SK-N-SH treated with all-trans-retinoic acid at 6 μM for 48 hours (cell line): ENCODE results near the gene ZFAND5.

Experiments used
- ISL1 ChIP-seq: fragments of 250-450 bp; sonication (Bioruptor Pico); IDR thresholded peaks from 2 replicates; pipeline ENCODE4 v2.1.2; 2022; ENCODE audit warnings: mild to moderate bottlenecking, moderate library complexity
- PPARA ChIP-seq: fragments of 250-450 bp; sonication (Bioruptor Pico); IDR thresholded peaks from 2 replicates; pipeline ENCODE4 v1.5.0; 2020; ENCODE audit warnings: mild to moderate bottlenecking, borderline replicate concordance
- TOX ChIP-seq: fragments of 250-450 bp; sonication (Bioruptor Pico); IDR thresholded peaks from 2 replicates; pipeline ENCODE4 v1.8.0; 2021; ENCODE audit warnings: mild to moderate bottlenecking, moderate library complexity, borderline replicate concordance
- ZNF8 ChIP-seq: fragments of 450-650 bp; formaldehyde crosslinking; IDR thresholded peaks from 2 replicates; pipeline ENCODE4 v1.5.0; 2020; ENCODE audit warnings: mild to moderate bottlenecking, moderate library complexity

DNA sequence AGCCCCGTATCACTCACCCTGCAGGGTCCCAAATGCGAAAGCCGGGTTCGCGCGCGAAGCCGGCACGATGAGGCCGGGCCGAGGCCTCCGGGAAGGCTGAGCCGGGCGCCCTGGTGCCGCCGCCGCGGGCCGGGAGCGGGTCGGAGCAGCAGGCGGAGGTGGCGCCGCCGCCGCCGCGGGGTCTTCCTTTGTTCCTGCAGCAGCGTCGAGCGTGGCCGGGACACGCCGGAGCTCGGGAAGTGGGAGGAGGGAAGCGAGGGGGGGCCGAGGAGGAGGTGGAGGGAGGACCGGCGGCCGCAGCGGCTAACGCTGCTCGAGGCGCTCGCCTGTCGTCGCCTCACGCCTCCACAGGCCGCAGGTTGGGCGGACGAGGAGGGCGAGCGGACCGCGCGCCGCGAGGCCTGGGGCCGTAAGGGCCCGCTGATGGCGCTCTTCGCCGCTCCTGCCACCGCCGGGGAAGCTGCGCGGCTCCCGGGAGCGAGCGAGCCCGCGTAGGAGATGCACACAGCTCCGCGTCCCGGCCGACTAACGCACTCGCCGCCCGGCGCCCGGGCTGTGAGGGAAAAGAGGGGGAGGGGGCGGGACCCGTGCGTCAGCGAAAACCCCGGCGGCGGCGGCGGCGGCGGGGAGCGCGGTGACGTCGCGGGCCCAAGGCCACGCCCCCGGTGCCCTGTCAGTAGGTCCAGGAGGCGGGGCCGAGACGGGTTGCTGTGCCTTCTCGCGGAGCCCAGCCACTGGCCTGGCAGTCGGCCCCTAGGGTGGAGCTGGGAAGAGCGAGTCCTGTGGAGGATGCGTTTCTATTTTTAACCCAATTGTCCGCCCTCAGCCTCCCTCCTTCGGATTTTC is at the start of gene ZFAND5:
- TF ChIP-seq ZNF8 (CRISPR knock-in tag), result no peak; the same call in 1 of the 2 replicates
- TF ChIP-seq TOX (CRISPR knock-in tag), result no peak
- TF ChIP-seq ISL1 (CRISPR knock-in tag), result no peak
- TF ChIP-seq PPARA (CRISPR knock-in tag), result no peak
